ENCODE measurements around the gene CAMTA2. TPM values are rescaled to one million over a fixed set of nuclear protein-coding genes. Genes with fewer than 3 reads are reported as not detected.

The CAMTA2 gene
- total and polyA plus RNA-seq, 7 donors: 30.3 to 60.8 (median 48.4) TPM

GRCh38 chr17:4920351-4921048, 67.0 kb downstream of the CAMTA2 start:
- TF ChIP-seq, protein P1, sequence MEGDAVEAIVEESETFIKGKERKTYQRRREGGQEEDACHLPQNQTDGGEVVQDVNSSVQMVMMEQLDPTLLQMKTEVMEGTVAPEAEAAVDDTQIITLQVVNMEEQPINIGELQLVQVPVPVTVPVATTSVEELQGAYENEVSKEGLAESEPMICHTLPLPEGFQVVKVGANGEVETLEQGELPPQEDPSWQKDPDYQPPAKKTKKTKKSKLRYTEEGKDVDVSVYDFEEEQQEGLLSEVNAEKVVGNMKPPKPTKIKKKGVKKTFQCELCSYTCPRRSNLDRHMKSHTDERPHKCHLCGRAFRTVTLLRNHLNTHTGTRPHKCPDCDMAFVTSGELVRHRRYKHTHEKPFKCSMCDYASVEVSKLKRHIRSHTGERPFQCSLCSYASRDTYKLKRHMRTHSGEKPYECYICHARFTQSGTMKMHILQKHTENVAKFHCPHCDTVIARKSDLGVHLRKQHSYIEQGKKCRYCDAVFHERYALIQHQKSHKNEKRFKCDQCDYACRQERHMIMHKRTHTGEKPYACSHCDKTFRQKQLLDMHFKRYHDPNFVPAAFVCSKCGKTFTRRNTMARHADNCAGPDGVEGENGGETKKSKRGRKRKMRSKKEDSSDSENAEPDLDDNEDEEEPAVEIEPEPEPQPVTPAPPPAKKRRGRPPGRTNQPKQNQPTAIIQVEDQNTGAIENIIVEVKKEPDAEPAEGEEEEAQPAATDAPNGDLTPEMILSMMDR (IDR thresholded peaks at IDR 0.05): no peak
- no peaks in the 10 kb centered on the region for H3K9me3 ChIP-seq
- no peaks in the 10 kb centered on the region for H3K4me1 ChIP-seq
- intact Hi-C loops (cut with DNase I): no loop called here
- no peaks in the 10 kb centered on the region for H3K27me3 ChIP-seq (ENCODE audit: insufficient read depth in 3 of 3, low read length in 2 of 3)
- no peak for DNase-seq
- 81 to 84% (median 83%) methylated on average over 10 of the region's 10 CpGs for WGBS, 3 donors
- H3K27ac ChIP-seq: no peak overlapping the region
- no peaks in the 10 kb centered on the region for H3K36me3 ChIP-seq (ENCODE audit: insufficient read depth in 1 of 2, low read depth in 1 of 2)
- ATAC-seq: peak in 1 of 4 donors; percentile 38
- no peak overlapping the region for H3K4me3 ChIP-seq

DNA sequence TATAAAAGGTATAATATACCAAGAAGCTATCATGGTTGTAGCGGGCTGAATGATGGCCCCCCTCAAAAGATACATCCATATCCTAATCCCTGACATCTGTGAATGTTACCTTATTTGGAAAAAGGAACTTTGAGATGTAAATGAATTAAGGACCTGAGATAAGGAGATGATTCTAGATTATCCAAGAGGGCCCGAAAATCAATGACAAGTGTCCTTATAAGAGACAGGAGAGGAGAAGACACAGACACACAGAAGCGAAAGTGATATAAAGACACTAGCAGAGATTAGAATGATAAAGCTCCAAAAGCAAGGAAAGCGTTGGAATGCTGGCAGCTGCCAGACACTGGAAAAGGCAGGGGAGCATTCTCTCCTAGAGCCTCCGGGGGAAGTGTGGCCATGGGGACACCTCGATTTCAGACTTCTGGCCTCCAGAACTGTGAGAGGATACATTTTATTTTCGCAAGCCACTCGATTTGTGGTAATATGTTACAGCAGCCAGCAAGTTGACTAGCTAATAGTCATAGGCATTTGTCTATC, 67.9 kb downstream of the CAMTA2 start:
- Histone ChIP-seq H3K27ac (no peak overlapping the region), H3K4me1 (no peaks in the 10 kb centered on the region), H3K4me3 (no peak overlapping the region), H3K9me3 (no peaks in the 10 kb centered on the region), H3K27me3 (ENCODE audit: insufficient read depth in 3 of 3, low read length in 2 of 3) (no peaks in the 10 kb centered on the region), H3K36me3 (ENCODE audit: insufficient read depth in 1 of 2, low read depth in 1 of 2) (no peaks in the 10 kb centered on the region)
- 64 to 67% (median 65%) methylated on average over 8 of the region's 8 CpGs for WGBS, 3 donors
- ATAC-seq (no peak), DNase-seq (no peak)
- TF ChIP-seq, protein P1 (IDR thresholded peaks at IDR 0.05): no peak
- intact Hi-C loops (cut with DNase I): no loop called here

Other genes starting within 250 kb of the CAMTA2 start
- under 1 TPM in 3 of 4 donors, not detected in 1; 0.08 to 0.30 (median 0.15) TPM for gene ZMYND15, start 247.8 kb downstream of the CAMTA2 start, total RNA-seq
- gene ZMYND15, start 247.8 kb downstream of the CAMTA2 start, polyA plus RNA-seq: under 1 TPM in 2 of 3 donors, not detected in 1; 0.04 to 0.09 TPM
- gene CXCL16, start 247.7 kb downstream of the CAMTA2 start, total RNA-seq: 1 to 10 TPM; 1.7 to 5.4 (median 2.8) TPM
- under 1 TPM; 0.45 to 0.72 (median 0.48) TPM for gene CXCL16, start 247.7 kb downstream of the CAMTA2 start, polyA plus RNA-seq
- not detected for gene TM4SF5, start 215.8 kb downstream of the CAMTA2 start, total RNA-seq
- under 1 TPM in 1 of 3 donors, not detected in 2; 0.34 TPM for gene TM4SF5, start 215.8 kb downstream of the CAMTA2 start, polyA plus RNA-seq
- under 1 TPM; 0.42 to 0.84 (median 0.64) TPM for gene VMO1, start 201.3 kb downstream of the CAMTA2 start, total RNA-seq
- 1 to 10 TPM in 2 of 3 donors, under 1 TPM in 1; 0.84 to 3.1 (median 1.8) TPM for gene VMO1, start 201.3 kb downstream of the CAMTA2 start, polyA plus RNA-seq
- not detected for gene GLTPD2, start 198.7 kb downstream of the CAMTA2 start, total RNA-seq
- gene GLTPD2, start 198.7 kb downstream of the CAMTA2 start, polyA plus RNA-seq: not detected
- 100 to 1,000 TPM; 160 to 254 (median 234) TPM for gene PSMB6, start 191.5 kb downstream of the CAMTA2 start, total RNA-seq
- gene PSMB6, start 191.5 kb downstream of the CAMTA2 start, polyA plus RNA-seq: 100 to 1,000 TPM; 416 to 561 (median 427) TPM
- 1 to 10 TPM; 3.7 to 7.5 (median 4.3) TPM for gene PLD2, start 180.5 kb downstream of the CAMTA2 start, total RNA-seq
- gene PLD2, start 180.5 kb downstream of the CAMTA2 start, polyA plus RNA-seq: 1 to 10 TPM; 2.4 to 4.2 (median 3.0) TPM
- gene MINK1, start 154.3 kb downstream of the CAMTA2 start, total RNA-seq: 10 to 100 TPM; 15.8 to 23.8 (median 20.8) TPM
- 10 to 100 TPM in 2 of 3 donors, 1 to 10 TPM in 1; 8.9 to 19.2 (median 14.2) TPM for gene MINK1, start 154.3 kb downstream of the CAMTA2 start, polyA plus RNA-seq
- gene C17orf107, start 88.1 kb downstream of the CAMTA2 start, total RNA-seq: under 1 TPM in 2 of 4 donors, not detected in 2; 0.20 to 0.30 TPM
- under 1 TPM; 0.01 to 0.10 (median 0.03) TPM for gene C17orf107, start 88.1 kb downstream of the CAMTA2 start, polyA plus RNA-seq
- 1 to 10 TPM in 1 of 4 donors, under 1 TPM in 3; 0.19 to 1.1 (median 0.28) TPM for gene CHRNE, start 84.6 kb downstream of the CAMTA2 start, total RNA-seq
- under 1 TPM; 0.16 to 0.70 (median 0.56) TPM for gene CHRNE, start 84.6 kb downstream of the CAMTA2 start, polyA plus RNA-seq
- gene GP1BA, start 55.4 kb downstream of the CAMTA2 start, total RNA-seq: under 1 TPM in 1 of 4 donors, not detected in 3; 0.10 TPM
- gene GP1BA, start 55.4 kb downstream of the CAMTA2 start, polyA plus RNA-seq: under 1 TPM in 2 of 3 donors, not detected in 1; 0.04 to 0.05 TPM
- 100 to 1,000 TPM in 3 of 4 donors, 10 to 100 TPM in 1; 97.1 to 225 (median 143) TPM for gene SLC25A11, start 47.6 kb downstream of the CAMTA2 start, total RNA-seq
- gene SLC25A11, start 47.6 kb downstream of the CAMTA2 start, polyA plus RNA-seq: 100 to 1,000 TPM; 125 to 163 (median 128) TPM
- gene RNF167, start 47.4 kb downstream of the CAMTA2 start, total RNA-seq: 10 to 100 TPM; 85.1 to 96.3 (median 87.3) TPM
- gene RNF167, start 47.4 kb downstream of the CAMTA2 start, polyA plus RNA-seq: 100 to 1,000 TPM in 1 of 3 donors, 10 to 100 TPM in 2; 85.7 to 151 (median 100.0) TPM
- 100 to 1,000 TPM; 149 to 253 (median 205) TPM for gene PFN1, start 39.1 kb downstream of the CAMTA2 start, total RNA-seq
- 1,000 to 10,000 TPM in 1 of 3 donors, 100 to 1,000 TPM in 2; 220 to 1,518 (median 312) TPM for gene PFN1, start 39.1 kb downstream of the CAMTA2 start, polyA plus RNA-seq
- gene ENO3, start 36.6 kb downstream of the CAMTA2 start, total RNA-seq: 1,000 to 10,000 TPM; 2,251 to 3,238 (median 2,533) TPM
- gene ENO3, start 36.6 kb downstream of the CAMTA2 start, polyA plus RNA-seq: 1,000 to 10,000 TPM; 1,126 to 5,696 (median 4,322) TPM
- 100 to 1,000 TPM in 3 of 4 donors, 10 to 100 TPM in 1; 79.2 to 156 (median 111) TPM for gene SPAG7, start 19.9 kb downstream of the CAMTA2 start, total RNA-seq
- gene SPAG7, start 19.9 kb downstream of the CAMTA2 start, polyA plus RNA-seq: 100 to 1,000 TPM in 2 of 3 donors, 10 to 100 TPM in 1; 93.2 to 179 (median 170) TPM
- 1 to 10 TPM; 2.9 to 4.9 (median 3.5) TPM for gene INCA1, start 9.8 kb upstream of the CAMTA2 start, total RNA-seq
- 1 to 10 TPM; 1.6 to 4.1 (median 4.0) TPM for gene INCA1, start 9.8 kb upstream of the CAMTA2 start, polyA plus RNA-seq
- 1,000 to 10,000 TPM in 1 of 4 donors, 100 to 1,000 TPM in 3; 624 to 1,039 (median 691) TPM for gene KIF1C, start 10.3 kb upstream of the CAMTA2 start, total RNA-seq
- gene KIF1C, start 10.3 kb upstream of the CAMTA2 start, polyA plus RNA-seq: 100 to 1,000 TPM; 204 to 445 (median 311) TPM
- gene SLC52A1, start 47.8 kb upstream of the CAMTA2 start, total RNA-seq: not detected
- under 1 TPM in 2 of 3 donors, not detected in 1; 0.01 to 0.04 TPM for gene SLC52A1, start 47.8 kb upstream of the CAMTA2 start, polyA plus RNA-seq
- 10 to 100 TPM in 1 of 4 donors, 1 to 10 TPM in 3; 6.8 to 12.3 (median 8.0) TPM for gene ZFP3, start 90.8 kb upstream of the CAMTA2 start, total RNA-seq
- 10 to 100 TPM in 1 of 3 donors, 1 to 10 TPM in 2; 3.7 to 11.2 (median 3.9) TPM for gene ZFP3, start 90.8 kb upstream of the CAMTA2 start, polyA plus RNA-seq
- gene ZNF232, start 124.2 kb upstream of the CAMTA2 start, total RNA-seq: 10 to 100 TPM in 1 of 4 donors, 1 to 10 TPM in 3; 5.8 to 12.2 (median 7.4) TPM
- gene ZNF232, start 124.2 kb upstream of the CAMTA2 start, polyA plus RNA-seq: 10 to 100 TPM in 1 of 3 donors, 1 to 10 TPM in 2; 7.1 to 19.3 (median 8.0) TPM
- 1 to 10 TPM in 1 of 4 donors, under 1 TPM in 3; 0.40 to 3.2 (median 0.41) TPM for gene USP6, start 128.4 kb upstream of the CAMTA2 start, total RNA-seq
- under 1 TPM; 0.05 to 0.37 (median 0.25) TPM for gene USP6, start 128.4 kb upstream of the CAMTA2 start, polyA plus RNA-seq
- gene ZNF594, start 204.2 kb upstream of the CAMTA2 start, total RNA-seq: 1 to 10 TPM; 1.5 to 4.0 (median 3.1) TPM
- 1 to 10 TPM; 1.1 to 6.6 (median 1.2) TPM for gene ZNF594, start 204.2 kb upstream of the CAMTA2 start, polyA plus RNA-seq
- gene SCIMP, start 247.2 kb upstream of the CAMTA2 start, total RNA-seq: under 1 TPM; 0.37 to 0.74 (median 0.50) TPM
- under 1 TPM; 0.12 to 0.55 (median 0.27) TPM for gene SCIMP, start 247.2 kb upstream of the CAMTA2 start, polyA plus RNA-seq